Activated CD8-positive, alpha-beta memory T cell treated with anti-CD3 and anti-CD28 coated beads, Interleukin-2, amount 10 ng/mL, durations not matched to agents 7 days and 5 days (primary cell): ENCODE data around the gene ZNF777. TPM values are rescaled to one million over a fixed set of nuclear protein-coding genes. Genes with fewer than 3 reads are reported as not detected.

Source experiments
- ATAC-seq: fragments of 150-1000 bp; cut with Tn5 transposase; one replicate; pipeline ENCODE4 v1.10.0; 2021; ENCODE audit warnings: moderate library complexity
- CTCF ChIA-PET: fragments of 350-600 bp; sonication (Branson Sonifier 250); formaldehyde crosslinking; loops from one replicate; lab custom pipeline; 2021; ENCODE audit warnings: antibody characterized with exemption; lab: Charles Lee
- DNase-seq: peaks from one replicate; pipeline ENCODE4 v3.0.0-alpha.2; 2020
- H3K27ac Mint-ChIP-seq: one replicate; pipeline ENCODE4 v1.8.0; 2021; ENCODE audit warnings: mild to moderate bottlenecking, mixed read lengths
- H3K27me3 Mint-ChIP-seq: one replicate; pipeline ENCODE4 v1.8.0; 2021; ENCODE audit warnings: mixed read lengths
- H3K36me3 Mint-ChIP-seq: one replicate; pipeline ENCODE4 v1.8.0; 2021; ENCODE audit warnings: mild to moderate bottlenecking, mixed read lengths
- H3K4me1 Mint-ChIP-seq: one replicate; pipeline ENCODE4 v1.8.0; 2021; ENCODE audit warnings: mixed read lengths
- H3K4me3 Mint-ChIP-seq: one replicate; pipeline ENCODE4 v1.8.0; 2021; ENCODE audit warnings: mild to moderate bottlenecking, moderate library complexity, mixed read lengths
- H3K9me3 Mint-ChIP-seq: one replicate; pipeline ENCODE4 v1.8.0; 2022; ENCODE audit warnings: low read depth, mixed read lengths
- total RNA-seq, 2 experiments: library from RNA; stranded (reverse); gene quantifications; one replicate each; pipeline ENCODE4 v1.2.3, GENCODE V29; 2021

The ZNF777 gene
- 10 to 100 TPM; 12.1 to 15.2 TPM for total RNA-seq

- CTCF ChIA-PET, result interaction anchor here (0.6 to 3.4 kb wide), 14 partner anchors 9 to 199 kb away, joined by 3 to 27 read pairs (median 4); partner anchors contain the start of gene ZNF783
- ATAC-seq (peak; percentile 98), DNase-seq (peak; percentile 90)
- Mint-ChIP-seq H3K36me3 (peaks cover 3% of the 10 kb centered on the region), H3K27me3 (peaks cover 18% of the 10 kb centered on the region), H3K9me3 (no peaks in the 10 kb centered on the region), H3K27ac (peak within 1 kb of the TSS; percentile 79), H3K4me1 (peaks cover 17% of the 10 kb centered on the region), H3K4me3 (peak within 1 kb of the TSS; percentile 79)
These were observed at the start of gene ZNF777 for GRCh38 chr7:149460493-149461277. ZNF777 (minus strand) TSS chr7:149461062; CDS start chr7:149456022, 5,040 bp downstream.

DNA sequence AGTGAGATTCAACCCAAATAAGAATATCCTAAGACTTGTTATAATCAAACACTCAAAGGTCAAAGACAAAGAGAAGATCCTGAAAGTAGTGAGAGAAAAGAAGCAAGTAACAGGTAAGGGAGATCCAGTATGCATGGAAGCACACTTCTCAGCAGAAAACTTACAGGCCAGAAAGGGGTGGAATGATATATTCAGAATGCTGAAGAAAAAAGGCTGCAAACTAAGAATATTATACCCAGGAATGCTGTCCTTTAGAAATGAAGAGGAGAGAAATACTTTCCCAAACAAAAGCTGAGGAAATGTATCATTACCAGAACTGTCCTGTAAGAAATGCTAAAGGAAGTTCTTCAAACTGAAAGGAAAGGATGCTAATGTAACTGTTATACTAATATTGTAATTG lies 49.4 kb upstream of the ZNF777 start:
- CTCF ChIA-PET, result interaction anchor here (1.5 kb wide), 1 partner anchor 87 kb away, joined by 4 read pairs; no protein-coding TSS in a partner anchor
- Mint-ChIP-seq H3K9me3 (peaks cover 26% of the 10 kb centered on the region), H3K27ac (no peak overlapping the region), H3K4me1 (no peaks in the 10 kb centered on the region), H3K4me3 (no peak overlapping the region), H3K27me3 (peaks cover 11% of the 10 kb centered on the region), H3K36me3 (peaks cover 15% of the 10 kb centered on the region)
- DNase-seq (no peak), ATAC-seq (no peak)

DNA sequence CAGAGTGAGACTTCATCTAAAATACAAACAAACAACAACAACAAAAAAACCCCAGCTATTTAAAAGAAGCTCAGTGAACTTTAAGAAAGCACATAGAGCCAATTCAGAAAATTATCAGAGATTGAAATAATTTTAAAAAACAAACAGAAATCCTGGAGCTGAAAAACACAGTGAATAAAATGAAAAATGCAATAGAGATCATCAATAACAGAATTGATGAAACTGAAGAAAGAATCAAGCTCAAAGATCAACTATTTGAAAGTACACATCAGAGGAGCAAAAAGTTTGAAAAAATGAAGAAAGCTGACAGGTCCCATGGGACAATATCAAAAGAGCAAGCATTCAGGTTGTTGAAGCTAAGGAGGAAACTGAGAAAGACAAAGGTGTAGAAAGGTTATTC lies 48.9 kb upstream of the ZNF777 start:
- ATAC-seq, result no peak
- Mint-ChIP-seq H3K27me3 (peaks cover 11% of the 10 kb centered on the region), H3K27ac (no peak overlapping the region), H3K36me3 (peaks cover 17% of the 10 kb centered on the region), H3K9me3 (peaks cover 29% of the 10 kb centered on the region), H3K4me1 (no peaks in the 10 kb centered on the region), H3K4me3 (no peak overlapping the region)
- CTCF ChIA-PET, result interaction anchor here (1.5 kb wide), 1 partner anchor 87 kb away, joined by 4 read pairs; no protein-coding TSS in a partner anchor
- no peak for DNase-seq

DNA sequence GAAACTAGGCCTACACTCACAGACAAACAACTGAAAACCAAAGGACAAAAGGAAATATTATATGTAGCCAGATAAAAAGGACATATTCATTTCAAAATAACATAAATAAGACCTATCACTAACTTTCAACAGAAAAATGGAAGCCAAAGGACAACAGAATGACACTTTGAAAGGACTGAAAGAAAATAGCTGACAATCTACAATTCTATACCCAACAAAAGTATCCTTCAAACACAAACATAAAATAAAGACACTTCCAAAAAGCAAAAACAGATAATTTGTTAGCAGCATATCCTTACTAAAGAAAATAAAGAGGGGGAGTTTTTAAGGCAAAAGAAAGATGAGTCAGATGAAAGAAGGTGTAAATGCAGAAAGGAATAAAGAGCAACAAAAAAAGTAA lies 44.7 kb upstream of the ZNF777 start:
- DNase-seq, result no peak
- no peak for ATAC-seq
- Mint-ChIP-seq H3K9me3 (peaks cover 20% of the 10 kb centered on the region), H3K27me3 (peaks cover 2% of the 10 kb centered on the region), H3K27ac (no peak overlapping the region), H3K4me3 (no peak overlapping the region), H3K4me1 (peaks cover 4% of the 10 kb centered on the region), H3K36me3 (peaks cover 15% of the 10 kb centered on the region)
- CTCF ChIA-PET, result no interaction called here

DNA sequence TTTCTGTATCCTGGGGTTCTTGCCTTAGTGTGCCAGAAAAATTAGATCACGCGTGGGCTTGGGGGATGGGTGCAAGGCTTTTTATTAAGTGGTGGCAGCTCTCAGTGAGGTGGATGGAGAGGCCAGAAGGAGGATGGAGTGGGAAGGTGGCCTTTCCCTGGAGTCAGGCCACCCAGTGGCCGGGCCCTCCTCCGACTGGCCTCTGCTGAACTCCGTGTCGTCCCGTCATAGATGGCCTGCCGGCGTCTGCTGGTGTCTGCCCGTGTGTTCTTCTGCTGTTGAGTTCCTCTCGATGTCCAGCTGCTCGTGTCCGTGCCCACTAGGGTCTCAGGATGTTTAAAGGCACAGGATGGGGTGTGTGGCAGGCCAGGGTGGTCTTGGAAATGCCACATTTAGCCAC lies 40.8 kb upstream of the ZNF777 start:
- peaks cover 2% of the 10 kb centered on the region for H3K27me3 Mint-ChIP-seq
- peaks cover 9% of the 10 kb centered on the region for H3K36me3 Mint-ChIP-seq
- no peak for DNase-seq
- CTCF ChIA-PET, result interaction anchor here (1.2 to 1.4 kb wide), 2 partner anchors 79 to 123 kb away, joined by 4 to 5 read pairs; no protein-coding TSS in a partner anchor
- no peak overlapping the region for H3K27ac Mint-ChIP-seq
- peaks cover 23% of the 10 kb centered on the region for H3K4me1 Mint-ChIP-seq
- ATAC-seq, result no peak
- peaks cover 9% of the 10 kb centered on the region for H3K9me3 Mint-ChIP-seq
- no peak overlapping the region for H3K4me3 Mint-ChIP-seq

DNA sequence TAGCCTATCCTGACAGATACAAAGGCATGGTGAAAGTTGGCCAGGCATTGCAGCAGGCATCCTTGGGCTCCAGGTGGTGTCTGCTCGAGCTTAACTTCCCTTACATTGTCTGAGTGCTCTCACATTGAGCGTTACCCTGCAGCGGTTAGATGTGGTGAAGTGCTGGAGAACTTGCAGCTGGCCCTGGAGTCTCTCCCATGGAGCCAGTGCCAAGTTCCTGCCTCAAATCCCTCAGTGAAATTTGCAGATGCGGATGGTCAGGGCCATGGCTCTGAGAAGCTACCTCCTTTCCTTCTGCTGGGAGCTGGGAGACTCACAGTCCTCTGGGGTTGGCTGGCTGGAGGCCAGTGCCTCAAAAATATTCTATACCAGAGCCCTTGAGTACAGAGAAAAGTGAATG lies 40.0 kb upstream of the ZNF777 start:
- H3K9me3 Mint-ChIP-seq, result peaks cover 9% of the 10 kb centered on the region
- H3K4me3 Mint-ChIP-seq, result no peak overlapping the region
- ATAC-seq (no peak), DNase-seq (no peak)
- peaks cover 30% of the 10 kb centered on the region for H3K4me1 Mint-ChIP-seq
- H3K36me3 Mint-ChIP-seq, result peaks cover 9% of the 10 kb centered on the region
- CTCF ChIA-PET, result interaction anchor here (1.0 to 1.2 kb wide), 3 partner anchors 40 to 241 kb away, joined by 3 to 4 read pairs (median 4); partner anchors contain the start of gene ZNF777
- no peak overlapping the region for H3K27ac Mint-ChIP-seq
- H3K27me3 Mint-ChIP-seq, result peaks cover 2% of the 10 kb centered on the region

GRCh38 chr7:149500201-149500600 lies 39.3 kb upstream of the ZNF777 start:
- peaks cover 5% of the 10 kb centered on the region for H3K36me3 Mint-ChIP-seq
- DNase-seq (peak; percentile 56), ATAC-seq (no peak)
- H3K27ac Mint-ChIP-seq, result no peak overlapping the region
- peaks cover 37% of the 10 kb centered on the region for H3K4me1 Mint-ChIP-seq
- CTCF ChIA-PET, result interaction anchor here (1.0 to 2.0 kb wide), 5 partner anchors 35 to 242 kb away, joined by 3 to 5 read pairs (median 4); partner anchors contain the start of gene ZNF777
- peaks cover 4% of the 10 kb centered on the region for H3K9me3 Mint-ChIP-seq
- no peaks in the 10 kb centered on the region for H3K27me3 Mint-ChIP-seq
- no peak overlapping the region for H3K4me3 Mint-ChIP-seq

DNA sequence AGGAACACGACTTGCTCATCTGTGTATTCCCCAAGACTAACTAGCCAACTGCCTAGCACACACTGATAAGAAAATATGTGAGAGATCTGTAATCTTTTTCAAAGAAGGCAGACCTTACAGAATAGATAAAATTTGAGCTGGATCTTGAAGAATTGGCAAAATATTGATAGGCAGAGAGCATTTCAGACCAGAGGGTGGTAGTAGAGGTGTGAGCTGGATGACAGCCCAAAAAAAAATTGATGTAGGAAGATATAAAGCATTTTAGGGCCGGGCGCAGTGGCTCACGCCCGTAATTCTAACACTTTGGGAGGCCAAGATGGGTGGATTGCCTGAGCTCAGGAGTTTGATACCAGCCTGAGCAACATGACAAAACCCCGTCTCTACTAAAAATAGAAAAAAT lies 37.9 kb upstream of the ZNF777 start:
- Mint-ChIP-seq H3K9me3 (no peaks in the 10 kb centered on the region), H3K27ac (no peak overlapping the region), H3K36me3 (peaks cover 8% of the 10 kb centered on the region), H3K27me3 (no peaks in the 10 kb centered on the region), H3K4me1 (peaks cover 45% of the 10 kb centered on the region), H3K4me3 (no peak overlapping the region)
- CTCF ChIA-PET, result interaction anchor here (0.5 to 2.0 kb wide), 7 partner anchors 33 to 542 kb away, joined by 3 to 9 read pairs (median 4); partner anchors contain the start of genes ZNF777 and ZNF783
- ATAC-seq (no peak), DNase-seq (no peak)

DNA sequence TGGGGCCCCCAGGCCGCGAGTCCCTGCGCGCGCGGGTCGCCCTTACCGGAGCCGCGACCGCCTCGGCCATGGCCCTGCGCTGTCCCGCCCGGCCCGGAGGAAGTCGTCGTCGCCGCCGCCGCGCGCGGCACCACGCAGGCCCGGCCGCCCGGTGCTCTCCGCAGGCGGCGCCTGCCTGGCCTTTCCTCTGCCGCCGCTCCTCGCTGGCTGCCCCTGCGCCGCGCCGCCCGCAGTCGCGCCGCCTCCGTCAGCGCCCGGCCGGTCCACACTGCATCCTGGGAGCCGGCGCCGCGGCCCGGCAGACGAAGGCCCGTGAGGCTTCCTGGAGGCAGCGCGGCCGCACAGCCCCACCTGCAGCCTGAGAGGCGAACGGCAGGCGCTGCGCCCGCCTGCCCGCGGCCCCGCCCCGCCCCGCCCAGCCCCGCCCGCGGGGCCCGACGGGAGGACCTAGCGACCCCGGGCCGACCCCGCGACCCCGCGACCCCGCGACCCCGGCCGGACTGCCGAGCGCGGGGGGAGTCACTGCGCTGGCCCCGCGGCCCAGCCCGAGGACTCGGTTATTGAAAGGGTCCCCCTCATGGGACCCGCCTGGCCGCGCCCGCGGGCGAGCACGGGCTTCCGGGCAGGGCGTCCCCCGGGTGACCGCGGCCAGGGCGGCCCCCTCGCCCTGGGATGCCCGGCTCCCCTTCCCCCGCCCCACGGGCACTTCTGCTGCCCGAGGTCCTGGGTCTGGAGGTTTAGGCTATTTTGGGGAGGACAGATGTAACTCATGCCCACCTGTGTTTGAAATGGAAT lies 36.8 kb upstream of the ZNF777 start, which contains the start of gene ZNF746:
TSS of gene ZNF746 (minus strand) at position 343 of the 795 bp plus-strand sequence. CDS start at position 70, 273 bp downstream.
- CTCF ChIA-PET, result no interaction called here
- no peaks in the 10 kb centered on the region for H3K27me3 Mint-ChIP-seq

GRCh38 chr7:149496642-149497391 lies 36.0 kb upstream of the ZNF777 start:
- H3K36me3 Mint-ChIP-seq, result peaks cover 23% of the 10 kb centered on the region
- H3K27me3 Mint-ChIP-seq, result no peaks in the 10 kb centered on the region
- DNase-seq, result peak; percentile 70
- peak; percentile 38 for ATAC-seq
- H3K4me3 Mint-ChIP-seq, result peak overlapping the region; percentile 94
- H3K9me3 Mint-ChIP-seq, result no peaks in the 10 kb centered on the region
- CTCF ChIA-PET, result interaction anchor here (0.9 to 2.4 kb wide), 4 partner anchors 10 to 128 kb away, joined by 3 to 15 read pairs (median 7); no protein-coding TSS in a partner anchor
- H3K27ac Mint-ChIP-seq, result peak overlapping the region; percentile 92
- H3K4me1 Mint-ChIP-seq, result peaks cover 47% of the 10 kb centered on the region

More for the DNA sequence above, 36.8 kb upstream of the ZNF777 start, which contains the start of gene ZNF746:
- peaks cover 47% of the 10 kb centered on the region for H3K4me1 Mint-ChIP-seq
- peak; percentile 95 for ATAC-seq
- H3K9me3 Mint-ChIP-seq, result no peaks in the 10 kb centered on the region
- peak within 1 kb of the TSS; percentile 94 for H3K4me3 Mint-ChIP-seq
- peak; percentile 89 for DNase-seq
- peaks cover 17% of the 10 kb centered on the region for H3K36me3 Mint-ChIP-seq
- peak within 1 kb of the TSS; percentile 92 for H3K27ac Mint-ChIP-seq

DNA sequence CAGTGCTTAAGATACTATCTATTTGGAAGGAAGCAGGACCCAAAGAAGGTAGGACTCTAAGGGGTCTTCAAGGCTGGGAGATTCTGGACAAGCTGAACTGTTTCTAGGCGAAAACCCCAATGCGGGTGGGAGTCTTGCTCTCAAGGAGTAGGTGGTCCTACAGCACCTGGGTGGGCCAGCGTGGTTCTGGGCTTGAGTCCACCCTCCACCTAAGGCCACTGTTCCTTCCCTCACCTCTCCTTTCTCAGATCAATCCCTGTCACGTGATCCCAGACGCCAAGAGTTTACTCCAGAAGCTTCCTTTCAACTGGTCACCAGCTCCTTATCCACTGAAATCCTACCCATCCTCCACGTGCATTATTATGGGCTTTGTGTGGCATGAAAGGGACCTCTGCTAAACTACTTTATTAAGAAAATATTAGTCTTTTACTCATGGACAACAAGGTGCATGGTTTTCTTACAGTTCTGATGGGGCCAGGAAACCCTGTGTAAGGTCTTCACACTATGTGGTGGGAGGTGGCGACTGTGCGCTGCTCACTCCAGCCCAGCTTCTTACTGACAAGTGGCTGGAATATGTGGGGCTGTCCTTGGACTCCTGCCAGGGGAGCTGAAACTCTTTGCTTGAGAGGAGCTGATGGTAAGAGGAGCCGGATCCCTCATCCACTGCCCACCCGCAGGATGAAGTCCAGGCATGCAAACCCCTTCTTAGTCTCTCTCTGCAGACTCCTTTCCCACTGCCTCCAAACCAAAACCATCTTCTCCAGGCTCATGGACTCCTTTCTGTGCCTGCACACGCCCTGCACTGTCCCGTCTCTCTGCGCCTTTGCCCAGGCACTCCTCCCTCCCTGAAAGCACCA lies 35.2 kb upstream of the ZNF777 start:
- Mint-ChIP-seq H3K27me3 (no peaks in the 10 kb centered on the region), H3K36me3 (peaks cover 27% of the 10 kb centered on the region), H3K9me3 (no peaks in the 10 kb centered on the region), H3K4me1 (peaks cover 47% of the 10 kb centered on the region), H3K27ac (peak overlapping the region; percentile 92), H3K4me3 (peak overlapping the region; percentile 94)
- DNase-seq (no peak), ATAC-seq (no peak)
- CTCF ChIA-PET, result interaction anchor here (0.8 to 2.4 kb wide), 9 partner anchors 11 to 369 kb away, joined by 3 to 15 read pairs (median 3); partner anchors contain the start of gene ZNF783
